Neural crest cell (in vitro differentiated cells): ENCODE data around the gene ETV2. TPM values are rescaled to one million over a fixed set of nuclear protein-coding genes. Genes with fewer than 3 reads are reported as not detected.

Source experiments
- DNase-seq: peaks from one replicate; pipeline ENCODE4 v3.0.0; 2021; ENCODE audit warnings: low read depth, mixed read lengths, low spot score
- H3K27ac Mint-ChIP-seq: one replicate; pipeline ENCODE4 v1.8.0; 2021; ENCODE audit warnings: mild to moderate bottlenecking, mixed read lengths; ENCODE audit not compliant: unreplicated experiment
- H3K27me3 Mint-ChIP-seq: 2 replicates; pipeline ENCODE4 v1.8.0; 2021; ENCODE audit warnings: low read depth, mild to moderate bottlenecking, mixed read lengths
- H3K36me3 Mint-ChIP-seq: 2 replicates; pipeline ENCODE4 v1.8.0; 2021; ENCODE audit warnings: low read depth, mild to moderate bottlenecking, mixed read lengths
- H3K4me1 Mint-ChIP-seq: 2 replicates; pipeline ENCODE4 v1.8.0; 2021; ENCODE audit warnings: mixed read lengths
- H3K4me3 Mint-ChIP-seq: one replicate; pipeline ENCODE4 v1.8.0; 2021; ENCODE audit warnings: mild to moderate bottlenecking, mixed read lengths
- H3K9me3 Mint-ChIP-seq: 2 replicates; pipeline ENCODE4 v1.8.0; 2021; ENCODE audit warnings: mixed read lengths
- total RNA-seq: library from RNA; stranded (reverse); gene quantifications from 2 replicates; pipeline ENCODE4 v1.2.1, GENCODE V29; 2021
- TF ChIP-seq, protein P1 (sequence below): fragments of 200-600 bp; sonication (generic); conservative IDR thresholded peaks from 2 replicates; pipeline ENCODE4 v1.5.0; 2021; ENCODE audit warnings: antibody characterized with exemption, mild to moderate bottlenecking

The ETV2 gene
- total RNA-seq, 1 donor from 2014 or later: 1.8 TPM

- TF ChIP-seq, protein P1, sequence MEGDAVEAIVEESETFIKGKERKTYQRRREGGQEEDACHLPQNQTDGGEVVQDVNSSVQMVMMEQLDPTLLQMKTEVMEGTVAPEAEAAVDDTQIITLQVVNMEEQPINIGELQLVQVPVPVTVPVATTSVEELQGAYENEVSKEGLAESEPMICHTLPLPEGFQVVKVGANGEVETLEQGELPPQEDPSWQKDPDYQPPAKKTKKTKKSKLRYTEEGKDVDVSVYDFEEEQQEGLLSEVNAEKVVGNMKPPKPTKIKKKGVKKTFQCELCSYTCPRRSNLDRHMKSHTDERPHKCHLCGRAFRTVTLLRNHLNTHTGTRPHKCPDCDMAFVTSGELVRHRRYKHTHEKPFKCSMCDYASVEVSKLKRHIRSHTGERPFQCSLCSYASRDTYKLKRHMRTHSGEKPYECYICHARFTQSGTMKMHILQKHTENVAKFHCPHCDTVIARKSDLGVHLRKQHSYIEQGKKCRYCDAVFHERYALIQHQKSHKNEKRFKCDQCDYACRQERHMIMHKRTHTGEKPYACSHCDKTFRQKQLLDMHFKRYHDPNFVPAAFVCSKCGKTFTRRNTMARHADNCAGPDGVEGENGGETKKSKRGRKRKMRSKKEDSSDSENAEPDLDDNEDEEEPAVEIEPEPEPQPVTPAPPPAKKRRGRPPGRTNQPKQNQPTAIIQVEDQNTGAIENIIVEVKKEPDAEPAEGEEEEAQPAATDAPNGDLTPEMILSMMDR: no peak
- Mint-ChIP-seq H3K27me3 (no peaks in the 10 kb centered on the region), H3K36me3 (peaks cover 3% of the 10 kb centered on the region), H3K4me3 (peak overlapping the region; percentile 95), H3K9me3 (no peaks in the 10 kb centered on the region), H3K27ac (no peak overlapping the region), H3K4me1 (peaks cover 15% of the 10 kb centered on the region)
- DNase-seq: no peak
Observed at GRCh38 chr19:35629332-35629633, 12.3 kb upstream of the ETV2 start.

DNA sequence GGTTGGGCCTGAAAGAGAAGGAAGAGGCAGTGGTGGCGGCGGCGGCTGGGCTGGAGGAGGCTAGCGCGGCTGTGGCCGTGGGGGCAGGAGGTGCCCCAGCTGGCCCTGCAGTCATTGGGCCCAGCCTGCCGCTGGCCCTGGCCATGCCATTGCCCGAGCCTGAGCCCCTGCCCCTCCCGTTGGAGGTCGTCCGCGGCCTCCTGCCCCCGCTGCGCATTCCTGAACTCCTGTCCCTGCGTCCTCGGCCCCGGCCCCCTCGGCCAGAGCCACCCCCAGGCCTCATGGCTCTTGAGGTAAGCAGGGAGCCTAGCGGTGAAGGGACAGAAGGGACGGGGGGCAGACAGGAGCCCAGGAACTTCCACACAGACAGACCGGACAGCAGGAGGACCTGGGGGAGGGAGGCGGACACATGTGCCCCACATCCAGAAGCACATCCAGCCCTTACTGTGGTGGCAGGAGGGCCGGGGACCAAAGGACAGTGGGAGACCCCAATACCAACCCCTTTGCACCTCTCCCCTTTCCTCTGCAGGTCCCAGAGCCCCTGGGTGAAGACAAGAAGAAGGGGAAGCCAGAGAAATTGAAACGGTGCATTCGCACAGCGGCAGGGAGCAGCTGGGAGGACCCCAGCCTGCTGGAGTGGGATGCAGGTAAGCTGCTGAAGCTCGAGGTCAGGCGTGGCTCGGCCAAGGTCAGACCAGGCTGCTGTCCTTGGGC is 7.7 kb upstream of the ETV2 start:
- Mint-ChIP-seq H3K9me3 (no peaks in the 10 kb centered on the region), H3K4me3 (no peak overlapping the region), H3K4me1 (peaks cover 5% of the 10 kb centered on the region), H3K36me3 (peaks cover 7% of the 10 kb centered on the region), H3K27ac (no peak overlapping the region), H3K27me3 (no peaks in the 10 kb centered on the region)
- TF ChIP-seq, protein P1: no peak
- no peak for DNase-seq

DNA sequence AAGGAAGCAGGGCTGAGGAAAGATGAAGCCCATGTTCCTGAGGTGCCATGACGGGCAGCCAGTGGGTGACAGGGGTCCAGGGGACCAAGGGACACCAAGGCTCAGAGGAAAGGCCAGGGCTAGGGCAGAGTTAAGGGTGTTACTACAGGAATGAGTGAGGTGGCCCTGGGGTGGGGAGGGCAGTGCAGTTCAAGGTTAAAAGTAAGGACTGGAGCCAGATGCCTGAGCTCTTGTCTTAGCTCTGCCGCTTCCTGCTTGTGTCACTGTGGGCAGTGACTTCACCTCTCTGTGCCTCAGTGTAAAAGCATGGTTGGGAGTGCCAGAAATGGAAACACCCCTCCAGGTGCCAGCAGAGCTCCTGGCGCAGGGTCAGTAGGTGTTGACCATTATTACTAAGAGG is 4.9 kb upstream of the ETV2 start:
- peaks cover 2% of the 10 kb centered on the region for H3K27me3 Mint-ChIP-seq
- DNase-seq: no peak
- peaks cover 12% of the 10 kb centered on the region for H3K4me1 Mint-ChIP-seq
- no peaks in the 10 kb centered on the region for H3K9me3 Mint-ChIP-seq
- TF ChIP-seq, protein P1: no peak
- H3K4me3 Mint-ChIP-seq: no peak overlapping the region
- H3K27ac Mint-ChIP-seq: no peak overlapping the region
- peaks cover 4% of the 10 kb centered on the region for H3K36me3 Mint-ChIP-seq

DNA sequence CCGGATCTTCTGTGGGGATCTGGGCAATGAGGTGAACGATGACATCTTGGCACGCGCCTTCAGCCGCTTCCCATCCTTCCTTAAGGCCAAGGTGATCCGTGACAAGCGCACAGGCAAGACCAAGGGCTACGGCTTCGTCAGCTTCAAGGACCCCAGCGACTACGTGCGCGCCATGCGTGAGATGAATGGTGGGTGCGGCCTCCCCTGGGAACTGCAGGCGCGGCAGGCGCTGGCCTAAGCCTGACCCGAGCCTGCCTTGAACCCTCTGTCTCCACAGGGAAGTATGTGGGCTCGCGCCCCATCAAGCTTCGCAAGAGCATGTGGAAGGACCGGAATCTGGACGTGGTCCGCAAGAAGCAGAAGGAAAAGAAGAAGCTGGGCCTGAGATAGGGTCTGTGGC is 4.4 kb upstream of the ETV2 start:
- H3K4me1 Mint-ChIP-seq: peaks cover 12% of the 10 kb centered on the region
- no peak for DNase-seq
- H3K27ac Mint-ChIP-seq: no peak overlapping the region
- H3K27me3 Mint-ChIP-seq: peaks cover 2% of the 10 kb centered on the region
- H3K4me3 Mint-ChIP-seq: no peak overlapping the region
- peaks cover 4% of the 10 kb centered on the region for H3K36me3 Mint-ChIP-seq
- no peaks in the 10 kb centered on the region for H3K9me3 Mint-ChIP-seq
- TF ChIP-seq, protein P1: no peak

GRCh38 chr19:35639321-35639639 is 2.3 kb upstream of the ETV2 start:
- Mint-ChIP-seq H3K9me3 (no peaks in the 10 kb centered on the region), H3K4me1 (peaks cover 15% of the 10 kb centered on the region), H3K4me3 (peak overlapping the region; percentile 31), H3K36me3 (peaks cover 4% of the 10 kb centered on the region), H3K27me3 (peaks cover 2% of the 10 kb centered on the region), H3K27ac (peak overlapping the region; percentile 43)
- no peak for DNase-seq
- TF ChIP-seq, protein P1: no peak

DNA sequence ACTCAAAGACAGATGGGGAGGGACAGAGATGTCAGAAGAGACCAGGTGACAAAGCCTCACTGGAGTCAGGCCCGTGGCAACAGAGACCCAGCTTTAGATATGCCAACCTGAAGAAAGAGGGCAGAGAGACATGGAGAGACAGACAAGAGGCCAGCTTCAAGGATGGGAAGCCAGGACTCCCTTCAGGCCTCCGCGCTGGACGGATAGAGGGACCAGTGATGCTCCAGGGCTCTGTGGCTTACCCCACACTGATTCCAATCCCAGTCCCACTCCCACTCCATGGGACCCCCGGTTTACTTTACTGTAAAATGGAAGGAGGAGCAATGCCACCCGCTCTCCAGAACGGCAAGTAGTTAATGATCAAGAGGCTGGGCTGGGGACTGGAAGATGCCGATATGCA is 1.7 kb upstream of the ETV2 start:
- TF ChIP-seq, protein P1: no peak
- Mint-ChIP-seq H3K27me3 (peaks cover 2% of the 10 kb centered on the region), H3K4me1 (peaks cover 21% of the 10 kb centered on the region), H3K36me3 (peaks cover 4% of the 10 kb centered on the region), H3K9me3 (no peaks in the 10 kb centered on the region), H3K27ac (no peak overlapping the region), H3K4me3 (peak overlapping the region; percentile 31)
- no peak for DNase-seq
